Activated naive CD4-positive, alpha-beta T cell treated with anti-CD3 and anti-CD28 coated beads, Interleukin-2, amount 10 ng/mL, durations not matched to agents 7 days and 5 days (primary cell): ENCODE data around the gene MARF1.

Experiments used
- CTCF ChIA-PET: fragments of 350-600 bp; sonication (Branson Sonifier 250); formaldehyde crosslinking; loops from one replicate; lab custom pipeline; 2021; ENCODE audit warnings: antibody characterized with exemption; lab: Charles Lee
- DNase-seq: peaks from one replicate; pipeline ENCODE4 v3.0.0-alpha.2; 2020
- H3K27ac Mint-ChIP-seq: one replicate; pipeline ENCODE4 v1.8.0; 2021; ENCODE audit warnings: mild to moderate bottlenecking, moderate library complexity, mixed read lengths
- H3K27me3 Mint-ChIP-seq: one replicate; pipeline ENCODE4 v1.8.0; 2021; ENCODE audit warnings: mild to moderate bottlenecking, mixed read lengths
- H3K36me3 Mint-ChIP-seq: one replicate; pipeline ENCODE4 v1.8.0; 2021; ENCODE audit warnings: mixed read lengths
- H3K4me1 Mint-ChIP-seq: one replicate; pipeline ENCODE4 v1.8.0; 2021; ENCODE audit warnings: mixed read lengths
- H3K4me3 Mint-ChIP-seq: one replicate; pipeline ENCODE4 v1.8.0; 2021; ENCODE audit warnings: mild to moderate bottlenecking, moderate library complexity, mixed read lengths
- H3K9me3 Mint-ChIP-seq: one replicate; pipeline ENCODE4 v1.8.0; 2021; ENCODE audit warnings: mixed read lengths

The MARF1 gene

DNA sequence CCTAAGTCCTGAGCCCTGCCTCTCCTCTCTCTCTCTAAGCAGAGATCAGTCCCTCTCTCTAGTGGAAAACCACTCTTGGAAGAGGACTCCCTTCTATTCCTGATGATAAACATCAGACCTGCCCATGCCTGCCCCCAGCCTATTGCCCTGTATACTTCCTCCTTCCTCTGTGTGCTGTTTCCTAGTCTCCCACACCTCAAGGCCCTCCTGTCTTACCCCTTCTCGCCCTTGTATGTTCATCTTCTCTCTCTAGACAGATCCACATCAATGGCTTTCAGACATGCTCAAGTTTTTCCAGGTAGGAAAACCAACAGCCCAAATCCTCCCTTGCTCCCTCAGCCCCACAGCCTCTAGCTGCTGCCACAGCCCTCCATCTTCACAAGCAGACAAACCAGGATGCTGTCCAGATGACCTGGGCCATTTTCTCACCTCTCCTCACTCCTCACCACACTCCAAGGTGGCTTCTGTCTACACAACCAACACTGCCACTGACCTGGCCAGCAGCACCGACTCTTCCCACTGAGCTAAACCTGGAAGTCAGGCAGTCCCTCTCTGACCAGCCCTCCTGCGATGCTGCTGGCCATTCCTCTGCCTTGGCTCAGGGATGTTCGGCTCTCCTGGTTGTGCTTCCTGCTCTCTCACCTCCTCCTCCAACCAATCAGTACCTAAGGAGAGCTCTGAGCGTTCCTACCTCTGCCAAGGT, 36.3 kb downstream of the MARF1 start:
- Mint-ChIP-seq H3K4me1 (no peaks in the 10 kb centered on the region), H3K36me3 (peaks cover 71% of the 10 kb centered on the region), H3K9me3 (no peaks in the 10 kb centered on the region), H3K27ac (peak overlapping the region; percentile 76), H3K4me3 (no peak overlapping the region), H3K27me3 (no peaks in the 10 kb centered on the region)
- no peak for DNase-seq
- CTCF ChIA-PET: no interaction called here

DNA sequence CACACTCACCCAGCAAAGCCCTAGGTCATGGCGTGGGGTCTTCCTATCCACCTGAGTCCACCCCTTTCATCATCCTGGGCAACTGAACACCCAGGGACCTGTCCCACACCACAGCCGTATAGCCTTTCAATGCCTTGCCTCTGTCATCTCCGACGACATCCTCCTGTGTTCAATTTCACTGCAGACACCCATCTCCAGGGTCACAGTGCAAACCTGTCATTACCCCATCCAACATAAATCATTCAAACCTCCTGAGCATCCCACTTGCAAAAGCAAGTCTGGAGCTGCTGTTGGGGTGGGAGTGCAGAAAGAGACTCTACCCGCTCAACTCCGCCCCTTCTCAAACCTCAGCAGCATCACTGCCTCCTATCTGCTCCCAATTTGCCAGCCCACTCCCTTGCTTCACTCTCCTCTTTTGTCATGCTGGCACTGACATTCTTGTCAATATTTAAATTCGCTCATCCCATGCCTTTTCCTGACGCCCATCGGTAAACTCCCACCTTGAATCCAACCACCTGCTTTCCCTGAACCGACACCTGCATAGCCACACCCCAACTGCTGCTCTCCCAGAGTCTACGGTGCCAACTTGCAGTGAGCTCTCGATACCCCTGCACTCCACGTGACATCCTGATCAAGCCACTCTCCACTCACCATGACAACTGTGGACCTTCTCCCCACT, 37.0 kb downstream of the MARF1 start:
- no peak for DNase-seq
- H3K36me3 Mint-ChIP-seq: peaks cover 75% of the 10 kb centered on the region
- CTCF ChIA-PET: interaction anchor here (0.6 kb wide), 1 partner anchor 181 kb away, joined by 3 read pairs; no protein-coding TSS in a partner anchor
- no peaks in the 10 kb centered on the region for H3K4me1 Mint-ChIP-seq
- H3K27me3 Mint-ChIP-seq: no peaks in the 10 kb centered on the region
- H3K4me3 Mint-ChIP-seq: no peak overlapping the region
- H3K9me3 Mint-ChIP-seq: no peaks in the 10 kb centered on the region
- peak overlapping the region; percentile 28 for H3K27ac Mint-ChIP-seq

DNA sequence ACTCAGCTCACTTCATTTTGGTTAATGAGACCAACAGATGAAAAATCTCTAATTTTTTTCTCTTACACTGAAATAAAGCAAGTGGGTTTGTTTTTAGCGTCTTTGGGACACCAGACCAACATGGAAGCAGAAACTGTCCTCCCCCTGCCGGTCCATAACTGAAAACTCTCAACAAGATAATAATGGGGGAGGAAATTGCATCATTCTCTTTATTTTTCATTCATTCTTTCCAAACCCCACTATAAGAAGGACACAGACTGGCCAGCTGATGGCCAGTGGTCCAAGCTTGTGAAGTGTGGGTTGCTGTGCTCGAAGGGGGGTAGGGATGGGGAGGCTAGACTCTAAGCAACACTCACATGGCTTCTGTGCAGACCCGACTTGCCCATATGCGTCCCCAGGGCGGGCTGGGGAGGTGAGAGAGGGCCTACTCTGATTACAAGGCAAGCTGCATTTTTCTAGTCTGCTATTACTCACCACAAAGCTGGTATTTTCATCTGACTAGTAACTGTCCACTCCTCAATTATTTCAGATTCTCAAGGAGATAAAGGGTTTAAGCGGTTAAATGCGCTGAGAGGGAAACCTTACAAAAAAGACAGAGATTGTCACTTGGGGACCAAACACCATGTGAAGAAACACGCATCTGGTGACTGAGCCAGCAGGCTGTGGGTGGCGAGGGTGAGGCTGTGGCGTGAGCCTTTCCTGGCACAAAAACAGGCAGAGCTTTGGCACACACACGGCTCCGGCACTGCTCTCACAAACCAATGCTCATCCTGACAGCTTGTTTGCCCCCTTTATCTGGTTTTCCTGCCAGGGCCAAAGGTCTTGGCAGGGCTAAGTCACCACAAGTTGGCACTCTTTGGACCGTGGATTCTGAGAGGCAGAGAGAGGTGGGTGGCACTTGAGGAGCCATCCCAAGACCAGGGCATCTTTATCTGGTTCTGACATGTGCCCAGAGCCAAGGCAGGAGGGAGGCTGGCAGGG, 38.2 kb downstream of the MARF1 start:
- Mint-ChIP-seq H3K4me1 (no peaks in the 10 kb centered on the region), H3K27me3 (no peaks in the 10 kb centered on the region), H3K9me3 (no peaks in the 10 kb centered on the region), H3K27ac (no peak overlapping the region), H3K4me3 (no peak overlapping the region), H3K36me3 (peaks cover 75% of the 10 kb centered on the region)
- CTCF ChIA-PET: no interaction called here
- DNase-seq: no peak

DNA sequence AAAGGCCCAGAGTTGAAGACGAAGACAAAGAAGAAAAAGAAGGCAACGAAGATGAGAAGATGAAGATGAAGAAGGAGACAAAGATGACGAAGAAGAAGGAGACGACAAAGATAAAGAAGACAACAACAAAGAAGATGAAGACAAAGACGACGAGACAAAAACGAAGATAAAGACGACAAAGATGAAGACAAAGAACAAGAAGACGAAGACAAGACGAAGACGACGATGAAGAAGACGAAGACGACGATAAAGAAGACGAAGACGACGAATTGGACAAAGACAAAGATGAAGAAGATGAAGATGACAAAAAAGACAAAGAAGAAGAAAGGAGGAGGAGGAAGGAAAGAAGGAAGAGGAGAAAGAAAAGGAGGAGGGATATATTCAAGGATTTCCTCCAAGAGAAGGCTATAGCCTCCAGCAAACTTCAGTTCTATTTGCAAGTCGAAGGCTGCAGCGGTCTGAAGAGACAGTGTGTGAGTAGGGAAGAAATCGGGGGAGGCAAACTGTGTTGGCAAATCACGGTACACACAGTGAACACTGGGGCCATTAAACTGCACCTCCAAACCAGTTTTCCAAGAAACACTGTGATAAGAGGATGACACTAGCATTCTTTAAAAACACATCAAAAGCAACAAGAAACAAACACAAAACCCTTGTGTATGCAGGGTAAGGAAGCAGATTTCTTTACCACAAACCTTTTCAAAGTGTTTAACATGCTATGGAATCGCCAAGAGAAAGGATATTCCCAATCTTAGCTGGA, 40.5 kb downstream of the MARF1 start:
- Mint-ChIP-seq H3K4me3 (no peak overlapping the region), H3K27ac (no peak overlapping the region), H3K27me3 (no peaks in the 10 kb centered on the region), H3K36me3 (peaks cover 71% of the 10 kb centered on the region), H3K4me1 (no peaks in the 10 kb centered on the region), H3K9me3 (no peaks in the 10 kb centered on the region)
- DNase-seq: no peak
- CTCF ChIA-PET: no interaction called here

DNA sequence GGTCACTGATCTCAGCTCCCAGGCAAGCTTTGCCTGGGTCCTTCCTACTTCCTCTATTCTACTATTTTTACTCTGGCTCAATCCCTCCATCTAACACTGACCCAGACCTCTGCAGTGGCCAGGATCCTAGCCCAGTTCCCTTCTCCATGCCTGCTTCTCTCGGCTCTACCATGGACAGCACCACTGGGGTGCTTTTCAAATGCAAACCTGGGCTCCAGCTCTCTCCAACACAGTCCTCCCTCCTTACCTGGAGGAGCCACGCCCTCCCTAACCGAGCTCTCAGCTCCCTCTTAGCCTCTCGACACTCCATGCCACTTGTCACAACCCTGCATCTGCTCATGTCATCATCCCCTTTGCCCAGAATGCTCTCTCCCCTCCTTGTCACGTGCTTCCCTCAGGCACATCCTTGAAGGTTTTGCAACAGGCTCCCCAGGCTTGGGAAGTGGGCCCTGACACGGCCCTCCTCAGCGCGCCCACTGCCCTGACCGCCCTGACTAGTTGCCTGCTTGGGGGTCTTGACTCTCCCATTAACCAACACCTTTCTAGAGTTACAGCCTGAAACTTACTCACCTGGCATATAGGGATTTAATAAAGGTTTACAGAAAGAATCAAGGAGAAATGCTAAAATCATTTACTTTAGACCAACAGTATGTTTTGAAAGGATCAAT, 41.6 kb downstream of the MARF1 start:
- H3K27me3 Mint-ChIP-seq: no peaks in the 10 kb centered on the region
- no peak overlapping the region for H3K4me3 Mint-ChIP-seq
- CTCF ChIA-PET: no interaction called here
- no peaks in the 10 kb centered on the region for H3K4me1 Mint-ChIP-seq
- DNase-seq: no peak
- H3K9me3 Mint-ChIP-seq: no peaks in the 10 kb centered on the region
- H3K27ac Mint-ChIP-seq: no peak overlapping the region
- H3K36me3 Mint-ChIP-seq: peaks cover 75% of the 10 kb centered on the region

DNA sequence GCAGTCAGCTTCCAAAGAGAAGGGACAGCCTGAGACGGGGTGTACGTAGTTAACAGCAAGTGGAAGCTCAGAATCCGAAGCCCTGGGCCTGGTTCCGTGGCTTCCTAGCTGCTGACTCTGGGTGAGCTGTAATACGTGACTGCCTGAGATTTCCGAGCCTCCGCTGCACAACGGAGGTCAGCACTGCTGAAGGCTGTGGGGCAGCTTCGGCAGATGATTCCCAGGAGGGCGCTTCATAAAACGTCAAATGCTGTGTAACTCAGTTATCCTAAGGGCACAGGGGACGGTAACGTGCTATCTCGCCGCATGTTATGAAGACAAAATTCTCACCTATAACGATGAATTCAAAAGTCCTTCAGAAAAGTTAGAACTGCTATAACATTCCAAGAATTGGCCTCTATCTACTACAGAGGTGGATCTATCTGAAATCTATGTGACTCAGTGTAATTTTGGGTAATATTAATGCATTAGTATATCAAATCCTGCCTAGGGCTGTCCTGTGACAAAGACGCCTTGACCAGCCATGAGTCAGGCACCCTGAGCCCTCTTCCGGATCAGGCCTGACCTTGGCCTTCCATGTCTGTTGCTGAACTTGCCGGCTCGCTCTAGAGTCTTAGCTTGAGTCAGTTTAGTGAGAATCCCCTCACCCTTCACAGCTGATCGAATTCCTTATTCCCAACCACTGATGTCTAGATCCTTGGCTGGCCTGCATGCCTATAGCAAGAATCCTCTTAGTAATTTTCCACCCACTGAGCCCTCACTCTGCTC, 43.5 kb downstream of the MARF1 start:
- CTCF ChIA-PET: no interaction called here
- Mint-ChIP-seq H3K27ac (no peak overlapping the region), H3K36me3 (peaks cover 81% of the 10 kb centered on the region)

DNA sequence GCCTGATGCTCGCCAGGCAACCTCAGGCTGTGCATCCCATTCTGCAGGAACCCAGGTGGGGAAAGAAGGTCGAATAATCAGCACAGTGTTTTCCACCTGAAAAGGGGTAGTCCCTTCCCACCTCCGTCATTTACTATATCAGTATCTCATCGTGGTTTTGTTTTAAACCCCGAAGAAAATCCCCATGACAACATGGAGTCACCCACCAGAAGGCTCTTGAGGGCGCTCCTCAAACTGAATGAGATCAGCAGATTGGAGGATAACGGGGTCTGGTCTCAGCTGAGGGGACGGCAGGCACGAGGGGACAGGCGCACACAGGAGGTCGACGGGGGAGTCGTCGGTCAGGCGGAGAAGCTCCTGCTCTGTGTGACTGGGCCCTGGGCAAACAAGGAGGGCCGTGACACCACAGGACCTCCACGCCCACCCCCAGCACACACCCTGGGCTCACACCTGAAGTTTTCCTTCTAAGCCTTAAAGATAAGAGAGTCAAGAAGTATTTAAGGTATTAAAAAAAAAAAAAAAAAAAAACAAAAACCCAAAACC, 44.2 kb downstream of the MARF1 start:
- Mint-ChIP-seq H3K27me3 (no peaks in the 10 kb centered on the region), H3K4me1 (peaks cover 10% of the 10 kb centered on the region), H3K9me3 (no peaks in the 10 kb centered on the region), H3K27ac (no peak overlapping the region), H3K4me3 (no peak overlapping the region), H3K36me3 (peaks cover 85% of the 10 kb centered on the region)
- no peak for DNase-seq
- CTCF ChIA-PET: interaction anchor here (1.0 kb wide), 1 partner anchor 35 kb away, joined by 3 read pairs; no protein-coding TSS in a partner anchor

More for the DNA sequence above, 43.5 kb downstream of the MARF1 start:
- no peaks in the 10 kb centered on the region for H3K9me3 Mint-ChIP-seq
- no peak overlapping the region for H3K4me3 Mint-ChIP-seq
- no peaks in the 10 kb centered on the region for H3K27me3 Mint-ChIP-seq
- peaks cover 8% of the 10 kb centered on the region for H3K4me1 Mint-ChIP-seq
- no peak for DNase-seq

DNA sequence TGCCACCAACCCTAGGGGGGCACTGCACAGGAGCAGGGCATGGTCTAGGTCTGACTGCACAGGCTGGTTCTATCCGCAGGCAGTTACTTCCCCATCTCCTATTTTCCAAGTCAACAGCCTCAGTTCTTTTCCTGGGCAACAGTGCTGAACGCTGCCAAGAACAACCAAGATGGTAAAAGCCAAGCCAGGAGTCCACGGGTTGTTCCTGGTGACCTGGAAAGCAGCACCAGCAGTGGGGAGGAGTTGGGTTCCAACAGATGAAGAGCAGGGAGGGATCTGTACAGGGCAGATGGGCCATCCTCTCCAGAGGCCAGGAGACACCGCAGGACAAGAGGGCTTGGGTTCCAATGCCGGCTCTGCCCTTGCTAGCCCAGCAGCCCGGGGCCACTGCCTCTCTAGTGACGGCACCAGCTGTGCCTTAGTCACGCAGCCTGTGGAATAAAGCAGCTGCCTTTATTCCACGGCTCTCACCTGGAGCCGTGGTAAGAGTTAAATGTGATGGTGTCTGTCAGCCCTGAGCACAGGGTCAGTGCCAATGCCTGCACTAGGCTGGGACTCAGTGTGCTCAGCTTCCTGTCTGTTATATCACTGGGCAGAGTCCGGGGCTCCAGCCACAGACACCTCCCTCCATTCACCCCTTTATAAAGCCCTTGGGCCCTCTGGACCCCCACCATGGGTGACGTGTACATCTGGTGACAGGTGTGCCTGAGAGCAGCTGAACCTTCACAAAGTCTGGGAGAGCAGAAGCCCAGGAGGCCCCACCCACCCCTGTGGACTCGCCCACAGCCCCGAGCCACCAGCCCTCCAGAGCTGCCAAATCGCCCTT, 44.9 kb downstream of the MARF1 start:
- DNase-seq: no peak
- Mint-ChIP-seq H3K9me3 (no peaks in the 10 kb centered on the region), H3K4me1 (peaks cover 14% of the 10 kb centered on the region), H3K27me3 (no peaks in the 10 kb centered on the region), H3K36me3 (peaks cover 84% of the 10 kb centered on the region), H3K27ac (no peak overlapping the region), H3K4me3 (no peak overlapping the region)
- CTCF ChIA-PET: interaction anchor here (1.0 kb wide), 1 partner anchor 36 kb away, joined by 3 read pairs; no protein-coding TSS in a partner anchor

DNA sequence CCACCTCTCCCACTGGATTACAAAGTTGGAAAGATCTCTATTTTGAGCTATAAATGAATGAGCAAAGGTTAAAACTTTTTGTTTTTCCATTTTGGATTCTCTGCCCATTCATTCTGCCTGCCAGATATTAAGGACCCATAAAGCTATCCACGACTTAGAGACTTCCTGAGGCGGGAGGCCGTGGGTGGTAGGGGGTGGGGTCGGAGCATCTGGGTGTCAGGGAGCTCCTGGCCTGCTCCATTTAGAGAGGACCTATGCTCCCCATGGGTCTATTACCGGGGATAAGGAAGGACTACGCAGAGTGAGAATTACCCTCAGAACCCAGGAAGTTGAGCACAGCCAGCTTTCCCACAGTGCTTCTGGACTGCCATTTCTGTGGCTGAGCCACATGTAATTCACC, 45.8 kb downstream of the MARF1 start:
- Mint-ChIP-seq H3K9me3 (no peaks in the 10 kb centered on the region), H3K27ac (no peak overlapping the region), H3K4me3 (no peak overlapping the region), H3K27me3 (no peaks in the 10 kb centered on the region), H3K36me3 (peaks cover 83% of the 10 kb centered on the region), H3K4me1 (peaks cover 22% of the 10 kb centered on the region)
- CTCF ChIA-PET: no interaction called here
- no peak for DNase-seq

DNA sequence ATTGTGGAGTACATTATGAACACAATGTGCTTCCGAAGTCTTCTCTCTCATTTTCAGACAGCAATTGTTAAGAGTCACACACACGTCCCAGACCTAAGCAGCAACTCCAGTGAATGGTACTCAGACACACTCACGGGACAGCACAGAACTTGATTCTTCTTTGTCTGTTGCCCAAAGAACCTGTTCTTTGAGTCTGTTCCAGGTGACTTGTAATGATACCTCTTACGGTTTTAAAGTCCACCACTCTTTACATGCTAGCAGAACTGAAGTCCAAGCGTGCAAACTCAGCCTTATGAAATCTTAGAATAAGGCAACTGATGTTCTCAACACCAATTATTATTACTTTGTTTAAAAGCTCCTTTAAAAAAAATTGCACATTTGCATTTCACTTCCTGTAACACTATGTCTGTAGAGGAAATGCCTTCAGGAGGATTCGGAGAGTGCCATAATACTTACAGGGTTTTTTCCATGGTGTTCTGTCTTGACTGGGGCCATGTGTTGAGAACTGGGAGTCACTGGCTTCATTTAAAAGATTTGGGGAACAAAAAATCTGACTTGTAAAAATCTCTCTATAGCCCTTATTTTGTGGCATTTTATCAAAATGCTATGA, 48.1 kb downstream of the MARF1 start:
- Mint-ChIP-seq H3K36me3 (peaks cover 65% of the 10 kb centered on the region), H3K27ac (peak overlapping the region; percentile 43), H3K27me3 (no peaks in the 10 kb centered on the region), H3K9me3 (no peaks in the 10 kb centered on the region), H3K4me1 (peaks cover 42% of the 10 kb centered on the region), H3K4me3 (no peak overlapping the region)
- CTCF ChIA-PET: no interaction called here
- DNase-seq: no peak

DNA sequence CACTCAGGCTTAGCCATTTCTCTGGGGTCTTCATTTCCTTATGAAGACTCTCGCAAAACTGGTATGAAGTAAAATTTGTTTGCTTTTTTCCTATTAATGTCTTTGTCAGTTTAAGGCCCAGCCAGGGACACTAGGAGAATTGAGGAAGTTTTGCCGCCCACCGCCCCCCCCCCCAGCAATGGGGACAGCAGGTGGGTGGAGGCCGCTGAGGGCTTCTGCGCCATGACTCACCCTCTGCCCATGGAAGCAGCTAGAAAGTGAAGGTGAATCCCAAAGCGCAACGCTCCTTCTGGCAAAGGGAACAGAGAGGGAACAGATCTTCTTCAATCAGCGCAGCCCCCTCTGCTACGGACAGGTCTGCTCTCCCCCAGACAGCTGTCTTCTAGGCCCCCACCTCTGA, 49.7 kb downstream of the MARF1 start:
- H3K4me1 Mint-ChIP-seq: peaks cover 49% of the 10 kb centered on the region
- DNase-seq: no peak
- H3K4me3 Mint-ChIP-seq: no peak overlapping the region
- peaks cover 66% of the 10 kb centered on the region for H3K36me3 Mint-ChIP-seq
- no peaks in the 10 kb centered on the region for H3K27me3 Mint-ChIP-seq
- H3K27ac Mint-ChIP-seq: peak overlapping the region; percentile 37
- CTCF ChIA-PET: no interaction called here
- no peaks in the 10 kb centered on the region for H3K9me3 Mint-ChIP-seq
